ENCODE measurements around the gene CFAP73.
A peak's percentile ranks its signal among the peaks of the same experiment; 100 is the strongest.

CFAP73 gene

DNA sequence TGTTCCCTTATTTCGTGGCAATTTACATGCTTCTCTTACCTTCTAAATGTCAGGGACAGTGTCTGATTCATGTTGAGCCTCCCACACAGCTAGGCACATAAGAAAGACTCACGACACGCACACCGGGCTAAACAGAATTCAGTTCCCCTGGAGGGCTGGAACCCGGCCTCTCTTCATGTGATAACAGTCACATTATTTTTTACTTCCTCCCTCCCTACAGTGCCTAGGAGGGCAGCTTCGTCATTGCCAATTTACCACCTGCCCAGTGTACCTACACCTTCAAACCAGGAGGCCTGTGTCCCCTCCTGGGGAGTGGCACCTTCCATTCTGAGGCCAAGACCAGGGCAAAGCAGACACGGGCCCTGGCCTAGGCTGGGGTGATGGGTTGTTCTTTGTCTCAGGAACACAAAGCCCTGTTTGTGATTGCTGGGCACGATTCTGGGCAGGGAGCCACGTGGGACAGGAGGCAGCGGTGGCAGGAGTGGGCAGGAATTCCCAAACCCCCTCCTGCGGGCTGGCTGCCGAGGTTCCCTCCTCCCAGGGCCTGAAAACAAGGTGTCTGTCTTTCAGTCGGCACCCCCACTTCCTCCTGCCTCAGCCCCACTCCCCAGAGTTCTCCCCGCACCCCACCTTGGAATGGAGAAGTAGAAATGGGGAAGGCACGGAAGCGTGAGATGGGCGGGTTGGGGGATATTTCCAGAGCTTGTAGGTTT is 7.2 kb upstream of the CFAP73 start:
- no peak for DNase-seq (ENCODE audit: low read depth)

DNA sequence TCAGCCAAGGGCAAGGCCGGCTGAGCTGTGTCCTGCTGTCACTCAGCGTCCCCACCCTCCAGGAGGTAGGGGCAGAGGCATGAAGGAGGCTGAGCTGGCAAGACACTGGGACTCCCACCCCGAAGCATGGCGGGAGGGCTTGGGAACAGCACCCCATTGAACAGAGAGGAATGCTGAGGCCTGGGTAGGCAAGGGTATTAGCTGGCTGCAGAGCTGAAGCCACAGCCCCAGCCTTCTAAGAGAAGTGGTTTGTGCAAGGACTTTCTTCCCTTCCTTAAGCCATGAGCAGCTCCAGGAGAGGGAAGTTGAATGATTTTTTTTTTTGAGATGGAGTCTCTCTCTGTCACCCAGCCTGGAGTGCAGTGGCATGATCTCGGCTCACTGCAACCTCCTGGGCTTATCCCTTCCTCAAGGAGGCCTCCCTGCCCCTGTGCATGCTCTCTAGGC is 6.6 kb upstream of the CFAP73 start:
- DNase-seq (ENCODE audit: low read depth): no peak

DNA sequence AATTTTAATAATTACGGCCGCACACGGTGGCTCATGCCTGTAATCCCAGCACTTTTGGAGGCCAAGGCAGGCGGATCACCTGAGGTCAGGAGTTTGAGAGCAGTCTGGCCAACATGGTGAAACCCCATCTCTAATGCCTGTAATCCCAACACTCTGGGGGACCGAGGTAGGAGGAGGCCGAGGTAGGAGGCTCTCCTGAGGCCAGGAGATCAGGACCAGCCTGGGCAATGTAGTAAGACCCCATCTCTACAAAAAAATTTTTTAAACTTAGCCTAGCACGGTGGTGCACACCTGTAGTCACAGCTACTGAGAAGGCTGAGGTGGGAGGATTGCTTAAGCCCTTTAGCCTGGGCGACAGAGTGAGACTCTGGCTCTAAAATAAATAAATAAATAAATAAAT is 5.6 kb upstream of the CFAP73 start:
- no peak for DNase-seq (ENCODE audit: low read depth)

DNA sequence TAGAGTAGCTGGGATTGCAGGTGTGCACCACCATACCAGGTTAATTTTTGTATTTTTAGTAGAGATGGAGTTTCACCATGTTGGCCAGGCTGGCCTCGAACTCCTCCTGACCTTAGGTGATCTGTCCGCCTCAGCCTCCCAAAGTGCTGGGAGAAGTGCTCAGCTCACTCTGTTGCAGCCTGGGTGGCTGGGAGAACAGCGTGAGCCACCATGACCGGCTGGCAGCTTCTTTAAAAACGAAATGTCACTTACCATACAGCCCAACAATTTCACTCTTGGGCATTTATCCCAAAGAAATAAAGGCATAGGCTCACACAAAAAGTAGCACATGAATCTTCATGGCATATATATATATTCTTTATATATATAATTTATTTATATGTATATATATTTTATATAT is 4.7 kb upstream of the CFAP73 start:
- DNase-seq (ENCODE audit: low read depth): no peak

DNA sequence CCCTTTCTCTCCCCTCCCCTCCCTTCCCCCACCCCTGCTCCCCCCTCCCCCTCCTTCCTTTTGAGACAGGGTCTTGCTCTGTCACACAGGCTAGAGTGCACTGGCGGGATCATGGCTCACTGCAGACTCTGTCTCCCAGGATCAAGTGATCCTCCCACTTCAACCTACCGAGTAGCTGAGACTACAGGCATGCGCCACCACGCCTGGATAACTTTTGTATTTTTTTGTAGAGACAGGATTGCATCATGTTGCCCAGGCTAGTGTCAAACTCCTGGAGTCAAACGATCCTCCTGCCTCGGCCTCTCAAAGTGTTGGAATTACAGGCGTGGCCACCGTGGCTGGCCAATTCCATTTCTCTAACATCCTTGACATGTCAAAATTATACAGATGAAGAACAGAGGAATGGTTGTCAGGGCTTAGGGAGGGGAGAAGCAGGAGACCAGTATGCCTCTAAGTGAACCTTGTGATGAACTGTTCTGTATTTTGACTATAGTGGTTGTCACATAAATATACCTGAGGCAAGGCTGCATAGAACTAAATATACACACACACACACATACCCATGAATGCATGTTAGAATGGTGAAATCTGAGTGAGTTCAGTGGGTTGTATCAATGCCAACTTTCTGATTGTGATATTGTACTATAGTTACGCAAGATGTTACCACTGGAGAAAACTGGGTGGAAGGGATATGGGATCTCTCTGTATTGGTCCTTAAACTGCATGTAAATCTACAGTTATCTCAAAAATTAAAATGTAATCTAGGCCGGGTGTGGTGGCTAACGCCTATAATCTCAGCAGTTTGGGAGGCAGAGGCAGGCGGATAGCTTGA is 3.6 kb upstream of the CFAP73 start:
- DNase-seq (ENCODE audit: low read depth): no peak

DNA sequence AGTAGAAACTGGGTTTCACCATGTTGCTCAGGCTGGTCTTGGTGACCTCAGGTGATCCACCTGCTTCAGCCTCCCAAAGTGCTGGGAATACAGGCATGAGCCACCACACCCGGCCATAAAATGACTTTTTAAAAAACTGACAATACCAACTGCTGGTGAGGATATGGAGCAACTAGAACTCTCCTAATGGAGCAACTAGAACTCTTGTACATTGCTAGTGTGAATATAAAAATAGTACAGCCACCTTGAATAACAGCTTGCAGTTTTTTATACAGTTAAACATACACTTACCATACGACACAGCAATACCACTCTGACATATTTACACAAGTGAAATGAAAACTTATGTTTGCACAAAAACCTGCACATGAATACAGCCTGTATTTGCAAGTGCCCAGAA is 2.5 kb upstream of the CFAP73 start:
- no peak for DNase-seq (ENCODE audit: low read depth)

DNA sequence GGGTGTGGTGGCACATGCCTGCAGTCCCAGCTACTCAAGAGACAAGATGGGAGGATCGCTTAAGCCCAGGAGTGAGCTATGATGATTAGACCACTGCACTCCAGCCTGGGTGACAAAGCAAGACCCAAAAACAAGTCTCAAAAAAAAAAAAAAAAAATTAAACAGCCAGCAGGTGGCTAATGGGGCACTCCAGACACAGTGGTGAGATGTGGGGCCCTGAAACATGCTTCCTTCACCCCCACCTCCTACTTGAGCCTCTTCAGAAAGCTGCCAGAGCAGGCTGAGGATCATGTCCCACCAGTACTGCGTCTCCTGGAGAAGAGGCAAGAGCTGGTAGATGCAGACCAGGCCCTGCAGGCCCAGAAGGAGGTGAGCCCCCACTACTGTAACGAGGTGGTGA is 2.1 kb downstream of the CFAP73 start:
- no peak for DNase-seq (ENCODE audit: low read depth)

DNA sequence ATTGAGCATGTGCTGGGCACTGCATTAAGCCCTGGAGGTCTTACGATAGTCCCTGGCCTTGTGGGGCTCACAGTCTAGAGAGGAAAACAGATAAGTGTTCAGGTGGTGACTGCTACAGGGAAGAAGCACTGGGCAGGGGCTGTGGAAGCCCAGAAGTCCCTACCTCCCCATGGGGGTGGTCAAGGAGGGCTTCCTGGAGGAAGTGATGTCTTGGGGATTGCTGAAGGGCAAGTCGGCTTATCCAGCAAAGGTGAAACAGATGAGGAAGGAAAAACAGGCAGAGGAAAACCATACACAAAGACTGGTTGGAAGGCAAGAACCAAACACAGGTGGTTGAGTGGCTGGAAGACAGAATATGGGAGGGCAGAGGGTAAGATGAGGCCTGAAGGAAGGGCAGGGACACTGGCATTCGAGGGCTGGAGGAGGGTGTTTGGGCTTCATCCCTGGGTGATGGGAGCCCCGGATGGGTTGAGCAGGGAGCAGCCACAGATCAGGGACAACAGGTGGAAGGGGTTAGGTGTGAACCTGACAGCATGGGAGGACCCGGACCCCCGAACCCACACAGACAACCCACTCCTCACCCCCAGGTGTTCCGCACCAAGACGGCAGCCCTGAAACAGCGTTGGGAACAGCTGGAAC is 2.8 kb downstream of the CFAP73 start:
- no peak for DNase-seq (ENCODE audit: low read depth)

DNA sequence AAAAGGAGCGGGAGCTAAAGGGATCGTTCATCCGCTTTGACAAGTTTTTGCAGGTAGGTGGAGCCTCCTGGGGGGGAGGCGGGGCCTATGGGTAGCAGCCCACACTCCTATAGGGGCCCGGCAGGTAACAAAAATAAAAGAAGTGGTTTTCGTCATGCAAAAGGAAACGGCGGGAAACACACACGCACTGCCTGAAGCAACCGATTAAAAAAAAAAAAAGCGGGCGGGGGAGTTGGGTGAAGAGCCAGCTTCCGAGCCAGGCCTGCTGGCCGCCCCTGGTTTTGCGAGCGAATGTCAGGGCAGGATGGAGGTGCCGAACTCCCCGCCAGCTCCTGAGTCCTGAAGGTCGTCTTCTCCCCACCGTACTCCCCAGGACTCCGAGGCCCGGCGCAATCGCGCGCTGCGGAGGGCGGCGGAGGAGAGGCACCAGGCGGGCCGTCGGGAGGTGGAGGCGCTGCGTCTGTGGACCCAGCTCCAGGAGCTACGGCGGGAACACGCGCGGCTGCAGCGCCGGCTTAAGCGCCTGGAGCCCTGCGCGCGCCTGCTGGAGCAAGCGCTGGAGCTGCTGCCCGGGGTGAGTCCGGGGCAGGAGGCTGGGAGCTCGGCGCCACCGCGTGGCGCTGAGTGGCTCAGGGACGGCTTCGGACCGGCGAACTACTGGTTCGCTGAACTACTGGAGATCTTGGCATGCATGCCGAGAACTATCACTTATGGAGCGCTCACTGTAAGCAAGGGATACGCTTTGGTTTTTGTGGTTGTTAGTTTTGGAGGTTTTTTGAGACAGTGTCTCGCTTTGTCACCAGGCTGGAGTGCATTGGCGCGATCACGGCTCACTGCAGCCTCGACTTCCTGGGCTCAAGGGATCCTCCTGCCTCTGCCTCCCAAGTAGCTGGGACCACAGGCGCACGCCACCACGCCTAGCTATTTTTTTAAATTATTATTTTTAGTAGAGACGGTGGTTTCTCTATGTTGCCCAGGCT is 3.6 kb downstream of the CFAP73 start:
- peak; percentile 13 for DNase-seq (ENCODE audit: low read depth)

DNA sequence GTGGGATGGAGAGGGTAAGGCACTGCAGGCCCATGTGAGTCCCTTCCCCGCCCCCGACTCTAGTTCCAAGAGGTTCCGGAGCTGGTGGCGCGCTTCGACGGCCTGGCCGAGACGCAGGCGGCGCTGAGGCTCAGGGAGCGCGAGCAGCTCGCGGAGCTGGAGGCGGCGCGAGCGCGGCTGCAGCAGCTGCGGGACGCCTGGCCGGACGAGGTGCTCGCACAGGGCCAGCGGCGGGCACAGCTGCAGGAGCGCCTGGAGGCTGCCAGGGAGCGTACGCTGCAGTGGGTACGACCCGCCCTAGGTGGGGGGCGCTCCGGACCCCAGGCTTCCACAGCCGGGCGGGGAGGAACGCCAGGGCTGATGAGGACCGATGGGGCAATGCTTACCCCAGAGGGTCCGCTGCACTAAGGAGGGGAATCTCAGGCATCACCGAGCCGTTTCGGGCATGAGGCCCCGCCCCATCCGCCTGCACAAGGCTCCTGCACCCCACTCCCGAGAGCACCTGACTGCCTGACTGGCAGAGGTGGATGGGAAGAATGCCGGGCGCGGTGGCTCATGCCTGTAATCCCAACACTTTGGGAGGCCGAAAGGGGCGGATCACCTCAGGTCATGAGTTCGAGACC is 4.9 kb downstream of the CFAP73 start:
- no peak for DNase-seq (ENCODE audit: low read depth)

DNA sequence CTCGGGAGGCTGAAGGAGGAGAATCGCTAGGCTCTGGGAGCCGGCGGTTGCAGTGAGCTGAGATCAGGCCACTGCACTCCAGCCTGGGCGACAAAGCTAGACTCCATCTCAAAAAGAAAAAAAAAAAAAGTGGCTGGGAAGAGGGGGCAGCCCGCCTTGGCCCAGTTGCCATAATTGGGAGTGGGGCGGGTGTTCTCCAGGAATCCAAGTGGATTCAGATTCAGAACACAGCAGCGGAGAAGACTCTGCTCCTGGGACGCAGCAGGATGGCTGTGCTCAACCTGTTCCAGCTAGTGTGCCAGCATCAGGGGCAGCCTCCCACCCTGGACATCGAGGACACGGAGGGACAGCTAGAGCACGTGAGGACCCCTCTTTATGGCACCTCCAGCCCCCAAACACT is 5.5 kb downstream of the CFAP73 start:
- no peak for DNase-seq (ENCODE audit: low read depth)

DNA sequence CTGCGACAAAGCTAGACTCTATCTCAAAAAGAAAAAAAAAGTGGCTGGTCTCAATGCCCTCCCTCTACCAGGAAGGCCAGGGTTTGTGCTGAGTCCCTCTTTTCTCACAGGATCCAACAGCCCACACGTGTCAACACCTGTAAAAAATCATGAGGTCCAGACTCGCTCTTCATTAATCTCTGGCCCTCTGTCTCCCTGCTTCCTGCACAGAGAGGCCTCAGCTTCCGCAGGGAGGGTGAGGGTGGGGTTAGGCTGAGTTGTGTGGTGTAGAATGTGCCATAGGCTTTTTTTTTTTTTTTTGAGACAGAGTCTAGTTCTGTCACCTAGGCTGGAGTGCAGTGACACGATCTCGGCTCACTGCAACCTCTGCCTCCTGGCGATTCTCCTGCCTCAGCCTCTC is 6.1 kb downstream of the CFAP73 start:
- no peak for DNase-seq (ENCODE audit: low read depth)

DNA sequence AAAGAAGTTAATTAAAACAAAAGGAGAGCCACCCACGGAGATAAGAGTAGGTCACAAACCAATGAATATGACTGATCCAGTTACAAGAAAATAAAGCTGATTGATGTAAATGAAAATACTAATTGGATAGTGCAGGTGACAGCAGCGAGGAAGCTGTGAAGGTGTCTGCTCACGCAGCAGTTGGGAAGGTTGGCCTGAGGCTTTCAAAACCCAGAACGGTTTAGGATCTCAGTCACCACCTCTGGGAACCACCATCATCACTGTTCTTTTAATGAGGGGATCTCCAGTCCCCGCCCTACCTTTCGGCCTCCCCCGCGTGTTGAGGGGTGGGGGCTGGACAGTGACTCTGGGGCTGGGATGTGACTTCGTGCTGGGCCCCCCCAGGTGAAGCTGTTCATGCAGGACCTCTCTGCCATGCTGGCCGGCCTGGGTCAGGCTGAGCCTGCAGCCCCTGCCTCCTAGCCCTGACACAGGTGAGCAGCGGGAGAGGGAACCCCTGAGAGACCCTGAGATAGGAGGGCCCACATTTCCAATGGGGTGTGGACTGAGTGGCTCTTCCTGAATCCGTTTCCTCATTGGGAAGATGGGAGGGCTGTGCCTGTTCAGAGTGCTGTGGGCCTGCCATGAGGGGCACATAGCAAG is 7.8 kb downstream of the CFAP73 start:
- no peak for DNase-seq (ENCODE audit: low read depth)

DNA sequence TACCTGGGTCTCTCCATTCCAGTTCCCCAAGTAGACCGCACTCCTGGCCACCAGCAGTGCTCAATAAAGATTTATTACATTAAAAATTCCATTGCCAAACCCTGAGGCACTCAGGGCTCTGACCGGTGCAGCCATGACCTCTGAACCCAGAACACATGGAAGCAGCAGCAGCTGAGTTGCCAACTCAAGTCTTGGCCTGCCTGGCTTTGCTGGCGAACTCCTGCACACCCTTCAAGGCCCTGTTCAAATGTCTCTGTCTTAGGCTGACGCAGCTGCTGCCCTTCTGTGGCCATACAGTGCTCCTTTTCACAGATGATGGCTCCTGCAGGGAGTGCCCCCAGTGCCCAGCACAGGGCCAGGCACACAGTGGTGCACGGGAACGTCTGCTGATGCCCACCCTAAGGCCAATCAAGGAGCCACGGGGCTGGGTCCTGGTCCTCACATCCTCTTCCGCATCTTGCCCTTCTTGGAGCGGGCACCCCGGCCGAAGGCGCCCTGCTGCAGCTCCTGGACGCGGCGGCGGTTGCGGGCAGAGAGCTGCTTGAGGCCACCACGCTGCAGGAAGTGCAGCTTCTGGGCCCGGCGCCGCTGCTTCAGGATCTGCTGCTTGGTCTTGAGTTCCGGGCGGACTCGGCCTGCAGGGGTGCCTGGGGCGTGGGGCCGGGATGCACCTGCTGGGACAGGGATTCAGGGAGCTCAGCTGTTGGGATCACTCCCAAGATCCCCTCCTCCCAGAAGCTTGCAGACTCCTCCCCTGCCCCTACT is 9.1 kb downstream of the CFAP73 start:
- no peak for DNase-seq (ENCODE audit: low read depth)

DNA sequence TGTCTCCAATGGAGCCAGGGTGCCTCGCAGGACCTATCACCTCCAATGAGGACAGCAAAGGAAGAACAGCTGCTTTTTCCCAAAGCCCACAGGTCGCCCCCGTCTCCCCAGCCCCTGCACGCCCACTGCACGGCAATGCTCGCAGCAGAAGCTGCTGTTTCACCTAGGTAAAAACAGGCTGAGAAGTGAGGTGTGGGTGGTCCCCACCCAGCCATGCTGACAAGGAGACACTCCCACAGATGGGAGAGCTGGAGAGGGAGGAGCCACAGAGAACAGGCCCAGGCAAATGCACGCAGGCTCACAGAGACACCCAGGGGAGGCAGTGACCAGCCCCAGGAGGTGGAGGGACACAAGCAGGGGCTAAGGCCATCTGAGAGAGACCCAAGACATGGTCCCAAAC is 10.4 kb downstream of the CFAP73 start:
- no peak for DNase-seq (ENCODE audit: low read depth)

DNA sequence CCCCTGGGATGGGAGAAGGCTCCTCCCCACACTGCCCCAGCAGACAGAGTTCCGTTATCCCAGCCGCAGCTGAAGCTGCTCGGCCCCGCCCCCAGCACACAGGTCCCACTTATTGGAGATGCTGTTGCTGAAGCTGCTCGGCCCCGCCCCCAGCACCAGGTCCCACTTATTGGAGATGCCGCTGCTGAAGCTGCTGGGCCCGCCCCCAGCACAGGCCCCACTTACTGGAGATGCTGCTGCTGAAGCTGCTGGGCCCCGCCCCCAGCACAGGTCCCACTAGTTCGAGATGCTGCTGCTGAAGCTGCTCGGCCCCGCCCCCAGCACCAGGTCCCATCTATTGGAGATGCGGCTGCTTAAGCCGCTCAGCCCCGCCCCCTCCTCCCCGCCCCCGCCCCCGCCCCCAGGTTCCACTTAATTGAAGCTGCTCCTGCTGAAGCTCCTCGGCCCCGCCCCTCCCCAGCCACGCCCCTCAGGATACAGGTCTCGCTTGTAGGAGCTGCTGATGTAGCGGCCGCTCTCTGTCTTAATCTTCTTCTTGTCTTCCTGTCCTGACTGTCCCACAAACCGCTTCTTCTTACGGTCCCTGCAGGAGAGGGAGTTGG is 12.0 kb downstream of the CFAP73 start:
- no peak for DNase-seq (ENCODE audit: low read depth)

DNA sequence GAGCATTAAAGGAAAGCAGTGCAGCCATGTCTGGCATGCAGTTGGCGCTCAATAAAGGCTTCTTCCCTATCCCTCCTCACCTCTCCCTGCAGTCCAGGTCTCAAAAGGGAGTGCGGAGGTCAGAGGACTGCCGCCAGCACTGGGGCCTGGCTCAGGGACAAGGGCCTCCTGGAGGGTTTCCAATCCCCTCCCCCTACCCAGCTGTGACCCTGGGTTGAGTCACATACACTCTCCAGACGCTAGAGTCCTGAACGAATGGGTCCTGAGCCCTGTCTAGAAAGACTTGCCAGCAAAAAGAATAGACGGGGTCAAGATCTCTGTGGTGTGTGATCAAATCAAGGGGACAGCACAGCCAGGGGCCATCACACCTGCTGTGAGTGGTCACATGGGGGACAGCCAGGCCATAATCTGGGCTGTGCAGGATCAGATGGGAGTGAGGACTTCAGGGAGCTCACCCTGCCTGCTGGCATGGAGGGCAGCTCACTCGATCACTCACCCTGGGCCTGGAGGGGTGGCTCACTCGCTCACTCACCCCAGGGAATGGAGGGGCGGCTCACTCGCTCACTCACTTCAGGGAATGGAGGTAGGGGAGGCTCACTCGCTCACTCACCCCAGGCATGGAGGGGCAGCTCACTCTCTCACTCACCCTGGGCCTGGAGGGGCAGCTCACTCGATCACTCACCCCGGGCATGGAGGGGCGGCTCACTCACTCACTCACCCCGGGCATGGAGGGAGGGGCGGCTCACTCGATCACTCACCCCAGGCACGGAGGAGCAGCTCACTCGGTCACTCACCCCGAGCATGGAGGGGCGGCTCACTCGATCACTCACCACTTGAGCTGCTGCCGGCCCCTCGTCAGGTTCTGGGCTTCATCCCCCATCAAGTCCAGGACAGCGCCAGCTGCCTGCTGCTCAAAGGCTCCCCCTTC is 12.8 kb downstream of the CFAP73 start:
- no peak for DNase-seq (ENCODE audit: low read depth)

DNA sequence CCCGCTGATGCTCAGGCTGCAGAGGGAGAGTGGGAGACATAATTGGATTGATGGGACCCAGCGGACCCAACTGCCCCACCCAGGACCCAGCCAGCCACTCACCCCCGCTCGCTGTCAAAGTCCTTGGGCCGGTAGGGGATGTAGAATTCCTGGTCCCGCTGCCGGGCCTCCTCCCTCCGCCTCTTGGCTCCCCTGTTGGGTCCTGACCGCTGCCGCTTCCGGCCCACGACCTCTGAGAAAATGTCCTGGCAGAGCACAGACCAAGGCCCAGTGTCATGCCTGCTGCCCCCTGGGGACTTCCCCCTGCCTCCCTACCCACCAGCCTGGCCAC is 13.5 kb downstream of the CFAP73 start:
- DNase-seq (ENCODE audit: low read depth): no peak

DNA sequence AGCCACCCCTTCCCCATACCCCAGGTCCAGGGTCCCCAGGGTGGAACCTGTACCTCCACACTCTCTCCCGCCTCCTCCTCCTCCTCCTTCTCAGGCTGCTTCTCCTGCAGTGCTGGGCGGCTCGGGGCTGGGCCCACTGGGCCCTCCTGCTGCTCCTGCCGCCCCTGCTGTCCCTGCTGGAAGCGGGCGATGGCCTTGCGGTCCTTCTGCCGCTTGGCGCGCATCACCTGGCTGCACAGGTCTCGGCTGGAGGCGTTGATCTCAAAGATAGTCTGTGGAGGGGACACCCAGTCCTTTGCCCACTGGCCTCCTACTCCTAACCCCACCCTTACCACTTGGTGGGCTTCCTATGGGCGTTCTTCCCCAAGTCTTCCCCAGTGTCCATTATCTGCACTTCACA is 14.5 kb downstream of the CFAP73 start:
- DNase-seq (ENCODE audit: low read depth): no peak

Data from GM04503 (cell line).